ENCODE data around the gene NAGLU. TPM values are rescaled to one million over a fixed set of nuclear protein-coding genes. Genes with fewer than 3 reads are reported as not detected.

Gene NAGLU
- total and polyA plus RNA-seq, 2 of the 13 experiments (the other 11 are each of a cell fraction or from before 2014, with no cell fraction given), result 28.2 to 40.1 TPM

GRCh38 chr17:42519546-42520491 is 16.2 kb upstream of the NAGLU start (continued):
- TF ChIP-seq RXRB (CRISPR knock-in tag; IDR thresholded peaks at IDR 0.05; ENCODE audit: borderline replicate concordance) (peak; percentile 62), ZNF792 (CRISPR knock-in tag; IDR thresholded peaks at IDR 0.05) (peak; percentile 37; the same call in 1 of the 2 replicates), NFE2L1 (CRISPR knock-in tag; IDR thresholded peaks at IDR 0.05; ENCODE audit: borderline replicate concordance) (no peak), IRF9 (CRISPR knock-in tag; IDR thresholded peaks at IDR 0.05; ENCODE audit: borderline replicate concordance) (0 out of 2 replicates have a peak, but pooled peaks have one; percentile 34), ZNF549 (CRISPR knock-in tag; IDR thresholded peaks at IDR 0.05) (no peak), AGO2 (optimal IDR thresholded peaks at IDR 0.05; ENCODE audit: low read depth, low read length) (peak; percentile 55), PAWR (CRISPR knock-in tag; IDR thresholded peaks at IDR 0.05; ENCODE audit: borderline replicate concordance) (no peak), TEAD3 (CRISPR knock-in tag; optimal IDR thresholded peaks at IDR 0.05; ENCODE audit: borderline replicate concordance) (peak; percentile 66), ZNF274 (CRISPR knock-in tag; IDR thresholded peaks at IDR 0.05) (0 out of 2 replicates have a peak, but pooled peaks have one; percentile 38), POLR2A (IDR thresholded peaks at IDR 0.05; ENCODE audit: insufficient read depth in 1 of 2, low read depth in 2 of 2, low read length in 2 of 2) (no peak), ZSCAN12 (CRISPR knock-in tag; IDR thresholded peaks at IDR 0.05) (no peak), GMEB1 (CRISPR knock-in tag; IDR thresholded peaks at IDR 0.05; ENCODE audit: borderline replicate concordance) (0 out of 2 replicates have a peak, but pooled peaks have one; percentile 9), PBX3 (CRISPR knock-in tag; IDR thresholded peaks at IDR 0.05; ENCODE audit: borderline replicate concordance) (no peak), MEIS1 (CRISPR knock-in tag; IDR thresholded peaks at IDR 0.05; ENCODE audit: borderline replicate concordance) (no peak), POLR2G (IDR thresholded peaks at IDR 0.05; ENCODE audit: low read depth, low read length) (0 out of 2 replicates have a peak, but pooled peaks have one; percentile 42), ZFP91 (CRISPR knock-in tag; IDR thresholded peaks at IDR 0.05; ENCODE audit: borderline replicate concordance) (peak; percentile 31; the same call in 1 of the 2 replicates), SMAD3 (CRISPR knock-in tag; IDR thresholded peaks at IDR 0.05) (no peak)

Measured in HepG2 (cell line).